Colon (tissue), 2 donors: Measurements from ENCODE around the gene TMPRSS4.

Experiments used
- FAIRE-seq: peaks from 2 replicates; lab custom pipeline; 2012; peaks lifted over from hg19 to GRCh38; lab: Jason Lieb, UNC
- donor health status: control.
- donor health status: control.

The TMPRSS4 gene

DNA sequence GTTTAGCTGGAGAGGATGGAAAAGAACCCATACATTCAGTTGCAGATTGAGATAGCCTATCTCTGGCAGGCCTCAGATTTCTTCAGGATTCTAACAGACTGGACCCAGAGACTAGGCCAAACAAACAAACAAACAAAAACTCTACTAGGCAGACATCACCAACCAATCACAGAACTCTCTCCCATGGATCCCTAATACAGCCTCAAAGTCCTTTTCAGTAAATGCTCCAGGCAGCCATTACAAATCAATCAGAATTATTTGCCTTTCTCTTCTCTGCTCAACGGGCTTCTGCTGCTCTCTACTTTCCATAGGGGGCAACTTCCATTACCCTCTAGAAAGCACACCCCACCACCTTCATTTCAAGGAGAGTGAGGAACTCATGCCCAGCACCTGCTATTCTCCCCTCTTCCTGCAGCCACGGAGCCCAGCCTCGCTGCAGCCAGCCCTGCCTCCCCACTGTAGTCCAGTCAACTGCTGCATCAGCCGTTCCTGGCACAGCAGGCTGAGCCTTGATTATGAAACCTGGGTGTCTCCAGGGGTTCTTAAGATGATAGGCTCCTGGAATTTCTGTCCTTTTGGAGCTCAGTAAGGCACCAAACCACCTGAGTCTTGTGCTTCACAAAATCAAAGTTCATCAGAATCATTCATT is 28.9 kb downstream of the TMPRSS4 start:
- no peak for FAIRE-seq

DNA sequence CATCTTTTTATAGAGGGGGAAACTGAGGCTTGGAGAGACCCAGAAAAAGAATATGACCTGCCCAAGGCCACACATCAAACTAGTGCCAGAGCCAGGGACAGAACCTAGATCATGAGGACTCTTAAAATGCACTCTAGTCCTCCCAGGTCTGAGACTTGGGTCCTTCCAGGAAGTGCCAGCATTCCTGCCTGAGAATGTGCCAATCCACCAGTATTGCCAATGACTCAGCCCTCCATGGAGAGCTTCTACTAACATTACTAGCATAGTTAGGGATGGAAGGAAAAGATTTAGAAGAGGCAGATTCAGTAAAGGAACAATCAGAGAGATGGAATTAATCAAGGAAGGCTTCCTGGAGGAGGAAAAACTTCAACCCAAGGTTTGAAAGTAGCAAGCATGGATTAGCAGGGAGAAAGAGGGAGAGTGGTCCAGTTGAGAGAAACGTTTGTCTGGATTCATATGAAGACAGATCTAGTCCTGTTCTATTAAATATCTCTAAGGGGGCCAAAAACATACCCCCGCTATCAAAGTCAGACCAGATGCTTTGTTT is 30.0 kb downstream of the TMPRSS4 start:
- FAIRE-seq: no peak

DNA sequence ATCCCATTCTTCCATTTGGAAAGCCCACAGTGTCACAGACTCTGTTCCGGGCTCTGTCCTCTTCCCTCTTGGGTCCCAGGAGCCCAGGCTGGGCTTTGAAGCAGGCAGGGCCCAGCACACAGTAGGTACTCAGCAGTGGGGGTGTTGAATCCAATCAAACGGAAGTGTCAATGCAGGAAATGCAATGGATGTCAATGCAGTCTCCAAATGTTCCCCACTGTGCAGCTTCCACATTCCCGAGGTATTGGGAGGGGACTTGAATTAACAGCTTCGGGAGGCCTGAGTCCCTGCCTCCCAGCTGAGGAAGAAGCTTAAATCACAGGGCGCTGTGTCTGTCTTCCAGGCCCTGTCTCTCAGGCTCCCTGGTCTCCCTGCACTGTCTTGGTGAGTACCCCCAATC is 31.6 kb downstream of the TMPRSS4 start:
- no peak for FAIRE-seq

DNA sequence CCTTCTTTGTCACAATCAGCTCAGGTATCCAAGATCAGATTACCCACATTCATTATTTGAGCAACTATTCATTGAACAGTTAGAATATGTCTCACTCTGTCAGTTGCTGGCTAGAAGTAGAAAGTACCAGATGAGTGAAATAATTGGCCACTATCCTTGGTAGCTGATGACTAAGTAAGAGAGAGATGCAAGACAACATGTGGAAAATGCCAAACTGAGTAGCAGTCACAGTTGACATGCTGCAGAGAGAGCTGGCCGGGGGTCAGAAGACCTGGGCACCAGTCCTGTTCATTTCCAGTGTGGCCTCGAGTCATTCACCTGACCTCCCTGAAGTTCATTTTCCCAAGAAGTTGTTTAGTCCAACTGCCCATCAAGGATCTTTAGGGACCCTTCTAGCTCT is 32.4 kb downstream of the TMPRSS4 start:
- no peak for FAIRE-seq

DNA sequence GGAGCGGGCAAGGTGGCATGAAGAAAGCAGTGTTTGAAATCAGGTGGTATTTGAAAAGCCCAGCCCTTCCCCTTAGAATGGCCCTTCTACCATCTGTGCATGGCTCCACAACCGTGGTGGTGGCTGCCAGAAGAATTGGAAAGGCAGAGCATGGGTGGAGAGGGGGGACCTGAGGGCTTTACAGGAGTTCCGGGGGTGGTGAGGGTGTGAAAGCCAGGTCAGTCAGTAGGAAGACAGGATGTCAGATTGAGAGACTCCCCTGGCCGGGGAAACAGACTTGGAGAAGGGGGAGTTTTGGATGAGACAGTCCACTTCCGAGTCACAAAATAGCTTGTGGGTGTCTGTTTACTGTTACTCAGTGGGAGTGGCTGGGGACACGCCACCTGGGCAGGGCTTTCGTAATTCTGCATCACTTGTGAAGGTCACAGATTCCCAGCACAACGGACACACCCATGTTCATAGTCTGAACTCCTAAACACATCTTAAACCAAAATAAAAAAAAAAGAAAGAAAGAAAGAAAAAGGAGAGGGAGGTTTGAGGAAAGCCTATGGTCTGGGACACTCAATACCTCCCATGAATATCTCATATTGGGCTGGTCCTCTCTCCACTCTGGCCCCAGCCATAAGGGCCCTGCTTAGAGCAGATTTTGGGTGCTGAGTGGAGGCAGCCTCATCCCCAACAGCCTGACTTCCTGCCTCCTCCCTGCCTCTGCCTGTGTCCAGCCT is 34.3 kb downstream of the TMPRSS4 start:
- FAIRE-seq: no peak

DNA sequence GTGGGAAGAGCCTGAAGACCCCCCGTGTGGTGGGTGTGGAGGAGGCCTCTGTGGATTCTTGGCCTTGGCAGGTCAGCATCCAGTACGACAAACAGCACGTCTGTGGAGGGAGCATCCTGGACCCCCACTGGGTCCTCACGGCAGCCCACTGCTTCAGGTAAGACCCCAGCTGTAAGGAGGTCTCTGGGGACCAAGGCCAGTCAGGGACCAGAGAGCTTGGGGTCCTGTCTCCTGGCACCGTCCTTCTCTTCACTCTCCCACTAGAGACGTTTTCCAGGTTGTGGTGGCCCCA is 34.8 kb downstream of the TMPRSS4 start:
- no peak for FAIRE-seq

DNA sequence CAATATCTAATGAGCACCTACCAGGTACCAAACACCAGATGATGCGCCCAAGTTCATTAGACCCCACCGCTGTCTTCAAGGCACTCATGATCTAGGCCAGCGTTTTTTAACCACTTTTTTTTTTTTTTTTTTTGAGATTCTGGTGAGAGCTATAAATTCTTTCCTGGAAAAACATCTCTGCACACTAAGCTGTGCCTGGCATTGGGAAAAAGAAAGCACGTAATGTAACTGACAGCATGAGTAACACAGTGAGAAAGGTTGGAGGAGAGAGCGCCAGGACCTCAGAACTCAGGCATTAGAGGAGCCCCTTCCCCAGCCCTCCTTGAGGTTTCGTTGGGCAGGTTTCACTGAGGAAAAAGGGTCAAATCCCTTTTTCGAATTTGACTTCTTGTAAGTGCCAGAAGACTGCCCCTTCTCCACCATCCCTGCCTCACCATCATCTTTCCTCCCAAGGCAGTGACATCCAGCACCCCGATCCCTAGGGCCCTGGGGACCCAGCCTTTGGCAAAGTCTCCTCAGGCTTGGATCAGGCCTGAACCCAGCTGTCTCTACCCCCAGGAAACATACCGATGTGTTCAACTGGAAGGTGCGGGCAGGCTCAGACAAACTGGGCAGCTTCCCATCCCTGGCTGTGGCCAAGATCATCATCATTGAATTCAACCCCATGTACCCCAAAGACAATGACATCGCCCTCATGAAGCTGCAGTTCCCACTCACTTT is 36.0 kb downstream of the TMPRSS4 start:
- FAIRE-seq: no peak

DNA sequence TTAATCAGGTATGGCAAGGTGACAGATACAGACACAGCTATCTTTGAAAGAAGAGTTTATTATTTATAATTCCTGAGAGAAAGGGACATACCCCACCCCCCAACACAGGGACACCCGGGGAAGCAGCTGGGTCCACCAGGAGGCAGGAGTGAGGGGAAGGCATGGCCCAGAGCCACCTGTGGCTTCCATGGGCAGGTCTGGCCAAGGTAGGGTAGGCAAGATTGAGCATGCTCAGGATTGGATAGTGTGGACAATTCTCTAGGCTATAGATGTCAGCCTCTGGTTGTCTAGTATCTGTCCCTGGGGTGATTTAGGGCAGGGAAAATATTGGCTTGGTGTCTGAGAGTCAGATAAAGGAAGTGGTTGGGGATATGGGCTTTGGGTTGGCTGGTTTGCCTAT is 37.4 kb downstream of the TMPRSS4 start:
- no peak for FAIRE-seq

DNA sequence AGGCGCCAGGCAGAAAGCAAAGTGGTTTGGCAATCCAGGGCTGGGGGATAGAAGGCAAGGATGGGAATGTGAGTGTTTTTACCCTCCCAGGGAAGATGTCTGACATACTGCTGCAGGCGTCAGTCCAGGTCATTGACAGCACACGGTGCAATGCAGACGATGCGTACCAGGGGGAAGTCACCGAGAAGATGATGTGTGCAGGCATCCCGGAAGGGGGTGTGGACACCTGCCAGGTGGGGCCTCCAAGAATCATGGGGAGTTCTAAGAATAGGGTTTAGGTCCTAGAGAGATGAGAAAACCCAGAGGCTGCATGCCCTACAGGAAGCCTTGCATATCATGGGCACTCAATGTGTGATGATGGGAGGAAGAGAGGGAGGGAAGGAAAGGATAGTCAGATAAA is 38.2 kb downstream of the TMPRSS4 start:
- FAIRE-seq: no peak

DNA sequence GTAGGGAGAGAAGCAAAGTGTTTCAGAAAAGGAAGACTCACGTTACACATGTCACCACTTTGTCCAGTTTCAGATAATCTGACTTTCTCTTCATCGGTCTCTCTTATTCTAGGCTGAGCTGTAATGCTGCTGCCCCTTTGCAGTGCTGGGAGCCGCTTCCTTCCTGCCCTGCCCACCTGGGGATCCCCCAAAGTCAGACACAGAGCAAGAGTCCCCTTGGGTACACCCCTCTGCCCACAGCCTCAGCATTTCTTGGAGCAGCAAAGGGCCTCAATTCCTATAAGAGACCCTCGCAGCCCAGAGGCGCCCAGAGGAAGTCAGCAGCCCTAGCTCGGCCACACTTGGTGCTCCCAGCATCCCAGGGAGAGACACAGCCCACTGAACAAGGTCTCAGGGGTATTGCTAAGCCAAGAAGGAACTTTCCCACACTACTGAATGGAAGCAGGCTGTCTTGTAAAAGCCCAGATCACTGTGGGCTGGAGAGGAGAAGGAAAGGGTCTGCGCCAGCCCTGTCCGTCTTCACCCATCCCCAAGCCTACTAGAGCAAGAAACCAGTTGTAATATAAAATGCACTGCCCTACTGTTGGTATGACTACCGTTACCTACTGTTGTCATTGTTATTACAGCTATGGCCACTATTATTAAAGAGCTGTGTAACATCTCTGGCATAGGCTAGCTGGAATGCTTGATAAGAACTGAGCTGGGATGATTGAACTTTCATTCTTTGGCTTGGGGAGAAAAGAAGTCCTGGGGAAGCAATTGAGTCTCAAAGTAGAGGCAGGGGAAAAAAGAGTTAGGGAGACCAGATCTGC is 41.1 kb downstream of the TMPRSS4 start:
- FAIRE-seq: no peak

DNA sequence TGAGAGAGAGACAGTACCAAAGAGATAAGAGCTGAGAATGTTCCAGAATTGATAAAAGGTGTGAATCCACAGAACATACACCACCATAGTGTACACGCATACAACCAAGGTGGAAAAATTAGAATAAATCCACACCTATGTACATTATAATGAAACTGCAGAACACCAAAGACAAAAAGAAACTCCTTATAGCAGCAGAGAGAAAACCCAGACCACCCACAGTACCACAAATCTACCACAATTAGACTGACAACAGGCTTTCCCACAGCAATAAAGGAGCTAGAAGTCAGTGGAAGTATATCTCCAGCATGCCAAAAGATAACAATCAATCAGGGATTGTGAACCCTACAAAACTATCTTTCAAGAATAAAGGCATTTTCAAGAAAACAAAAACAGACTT is 43.9 kb downstream of the TMPRSS4 start:
- no peak for FAIRE-seq

DNA sequence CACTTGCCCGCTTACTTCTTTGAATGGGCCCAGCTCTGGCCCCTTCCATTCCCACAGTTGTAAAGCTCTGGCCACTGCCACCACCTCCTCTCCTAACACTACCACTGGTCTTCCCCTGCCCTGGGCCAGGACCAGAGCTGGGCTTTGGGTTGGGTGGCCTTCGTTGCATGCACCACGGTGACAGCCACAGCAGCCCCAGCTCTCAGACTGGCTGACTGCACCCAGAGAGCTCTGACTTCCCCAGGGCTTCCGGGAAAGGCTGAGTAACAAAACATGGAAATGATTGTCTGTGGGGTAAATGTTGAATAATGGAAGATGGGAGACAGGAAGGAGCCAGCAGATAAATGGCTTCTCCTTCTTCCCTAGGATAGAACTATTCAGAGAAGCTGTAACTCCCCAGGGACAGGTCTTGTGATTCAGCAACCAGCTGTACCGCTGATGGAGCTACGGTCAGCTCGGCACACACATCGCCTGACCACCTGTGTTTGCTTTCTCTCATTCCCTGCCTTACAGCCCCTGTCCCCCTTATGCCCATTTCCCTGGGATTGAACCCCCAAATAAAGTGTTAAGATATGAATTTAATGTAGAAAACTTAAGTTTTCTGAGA is 48.2 kb downstream of the TMPRSS4 start:
- no peak for FAIRE-seq

DNA sequence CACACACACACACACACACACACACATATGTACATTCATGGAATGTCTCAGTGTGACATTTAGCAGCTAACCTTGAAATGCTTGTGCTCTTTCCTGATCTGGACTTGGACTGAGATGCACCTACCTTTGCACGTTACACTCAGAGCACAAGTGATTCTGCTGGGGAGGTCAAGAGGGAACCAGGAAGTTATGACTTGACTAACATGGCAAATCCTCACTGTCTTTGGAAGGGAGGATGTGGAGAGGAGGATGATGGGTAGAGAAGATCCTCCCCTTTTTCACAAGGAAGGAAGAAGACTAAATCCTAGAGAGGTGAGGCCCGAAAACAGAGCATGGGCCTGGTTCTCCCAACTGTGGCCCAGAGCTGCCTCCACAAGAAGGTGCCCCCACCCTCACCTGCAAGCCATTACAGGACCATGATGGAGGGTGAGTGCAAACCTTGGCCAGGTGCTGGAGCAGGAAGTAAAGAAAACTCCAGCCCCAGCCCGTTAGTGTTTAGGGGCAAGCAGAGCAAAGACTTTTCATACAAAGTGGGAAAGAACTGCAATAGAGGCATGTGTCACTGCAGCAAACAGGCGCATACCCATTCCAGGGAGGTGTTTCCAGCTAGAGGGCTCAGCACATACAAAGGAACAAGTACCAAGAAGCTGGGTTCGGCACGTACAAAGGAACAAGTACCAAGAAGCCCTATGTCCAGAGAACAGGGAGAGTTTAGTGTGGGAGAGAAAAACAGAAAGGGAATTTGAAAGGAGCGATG is 49.4 kb downstream of the TMPRSS4 start:
- no peak for FAIRE-seq

DNA sequence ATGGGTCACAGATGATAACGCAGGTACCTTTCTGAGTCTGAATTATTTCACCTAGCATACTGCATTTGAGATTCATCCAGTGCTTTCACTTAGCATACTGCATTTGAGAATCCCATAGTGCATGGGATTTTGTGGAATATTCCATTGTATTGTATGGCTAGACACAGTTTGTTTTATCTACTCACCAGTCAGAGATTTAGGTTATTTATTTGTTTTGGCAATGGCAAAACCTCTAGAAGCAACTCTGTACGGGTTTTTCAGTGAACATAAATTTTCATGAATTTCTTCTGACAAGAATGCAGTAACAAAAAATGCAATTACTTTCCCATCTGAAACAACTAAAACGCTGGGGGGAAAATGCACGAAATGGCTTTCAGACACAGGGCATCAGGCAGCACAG is 51.4 kb downstream of the TMPRSS4 start:
- FAIRE-seq: no peak

DNA sequence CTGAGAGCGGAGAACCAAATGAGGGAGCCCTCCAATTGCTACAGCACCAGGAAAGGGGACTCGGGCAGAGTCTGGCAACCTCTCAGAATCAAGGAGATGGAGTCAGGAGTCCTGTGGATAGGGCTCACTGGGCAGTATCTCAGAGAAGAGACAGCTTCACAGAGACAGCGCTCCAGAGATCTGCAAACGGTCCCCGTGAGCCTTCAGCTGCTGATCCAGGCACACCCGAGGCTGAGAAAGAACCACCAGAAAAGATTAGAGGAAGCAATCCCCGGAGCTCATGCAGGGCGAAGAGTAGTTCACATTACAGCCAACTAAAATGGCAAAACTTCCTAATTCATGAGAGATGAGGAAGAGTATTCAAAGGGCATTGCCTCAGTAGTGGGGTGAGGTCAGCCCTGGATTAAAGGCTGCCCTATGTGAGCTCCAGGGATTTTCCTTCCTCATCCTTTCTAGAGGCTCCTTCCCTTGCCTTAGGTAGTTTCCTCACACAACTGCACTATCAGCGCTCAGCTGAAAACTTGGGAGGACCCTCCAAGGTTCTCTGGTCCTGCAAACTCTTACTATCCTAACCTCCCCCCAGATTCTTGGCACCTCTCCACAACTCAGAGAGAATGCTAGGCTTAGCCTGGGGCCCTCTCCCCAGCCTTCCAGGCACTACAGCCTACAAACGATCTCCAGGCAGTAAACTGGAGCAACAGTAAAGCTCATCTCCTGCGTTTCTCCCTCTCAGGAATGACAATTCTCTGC is 52.0 kb downstream of the TMPRSS4 start:
- no peak for FAIRE-seq

DNA sequence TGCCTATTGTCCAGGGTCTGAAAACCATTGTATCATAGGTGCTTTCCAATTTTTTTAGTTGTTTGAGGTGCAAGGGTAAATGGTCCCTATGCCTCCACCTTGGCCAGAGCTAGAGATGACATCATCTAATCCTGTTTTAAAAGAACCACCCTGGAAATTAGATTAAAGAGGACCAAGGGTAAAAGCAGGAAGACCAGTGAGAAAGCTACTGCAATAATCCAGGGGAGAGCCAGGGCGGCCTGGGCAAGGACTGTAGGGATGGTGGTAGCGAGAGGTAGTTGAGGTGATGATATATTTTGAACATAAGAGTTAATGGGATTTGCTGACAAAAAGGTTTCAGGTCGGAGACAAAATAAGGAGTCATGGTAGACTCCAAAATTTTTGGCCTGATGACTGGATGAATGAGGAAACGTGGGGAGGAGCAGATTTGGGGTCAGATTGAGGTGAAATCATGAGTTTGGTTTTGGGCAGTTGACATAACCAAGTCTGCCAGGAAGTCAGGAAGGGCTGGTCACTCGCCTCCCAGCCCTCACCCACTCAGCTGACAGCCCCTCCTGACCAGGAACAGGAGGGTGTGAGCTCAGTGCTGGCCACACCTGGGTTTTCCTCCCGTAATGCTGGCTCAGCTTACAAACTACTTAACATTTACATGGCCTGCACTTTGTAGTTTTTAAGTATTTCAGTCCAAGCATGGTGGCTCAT is 52.7 kb downstream of the TMPRSS4 start:
- no peak for FAIRE-seq

DNA sequence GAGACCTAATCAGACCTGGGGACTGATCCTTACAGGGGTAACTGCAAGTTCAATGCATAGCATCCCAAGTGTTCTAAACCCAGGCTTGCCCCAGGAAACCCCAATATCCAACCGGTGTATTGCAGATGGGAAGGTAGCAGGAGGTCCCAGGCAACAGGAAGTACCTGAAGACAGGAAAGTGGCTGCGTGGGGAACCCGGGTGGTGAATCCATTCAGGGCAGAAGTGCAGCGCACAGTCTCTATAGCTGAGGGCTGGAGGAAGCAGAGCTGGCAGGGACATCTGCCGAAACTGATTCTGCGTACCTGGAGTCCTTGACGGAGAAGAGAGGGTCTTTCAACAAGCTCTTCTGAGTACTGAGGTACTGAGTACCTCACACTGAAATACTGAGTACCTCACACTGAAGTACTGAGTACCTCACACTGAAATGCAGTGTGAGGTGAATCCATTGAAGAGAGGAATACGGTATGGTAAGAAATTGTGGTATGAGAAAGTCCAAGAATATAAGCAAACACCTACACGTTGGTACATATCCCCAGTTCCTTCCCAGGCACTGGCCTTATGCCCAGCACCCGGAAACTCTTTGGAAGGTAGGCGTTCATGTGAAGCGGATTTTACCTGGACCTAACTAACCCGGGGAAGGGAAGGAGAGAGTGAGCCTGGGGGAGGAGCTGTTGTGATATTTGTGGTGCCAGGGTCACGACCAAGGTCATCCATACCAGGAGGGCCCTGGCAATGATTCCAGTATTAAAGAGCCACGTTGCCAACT is 55.7 kb downstream of the TMPRSS4 start:
- FAIRE-seq: no peak

DNA sequence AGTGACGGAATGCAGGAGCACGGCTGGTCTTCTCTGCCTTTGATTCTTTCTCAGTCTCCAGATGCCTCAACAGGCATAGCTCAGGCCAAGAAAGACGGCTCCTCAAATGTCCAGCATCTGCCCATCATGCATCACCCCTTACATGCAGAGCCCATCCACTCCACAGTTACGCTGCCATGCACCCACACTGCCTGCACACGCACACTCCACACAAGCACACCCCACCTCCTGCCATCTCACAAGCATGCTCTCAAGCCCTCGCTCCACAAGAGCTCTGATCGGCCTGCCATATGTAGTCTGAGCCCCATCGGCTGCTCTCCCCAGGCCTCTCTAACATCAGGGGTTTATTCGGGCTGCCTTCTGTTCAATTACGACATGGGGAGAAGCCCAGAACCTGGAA is 56.9 kb downstream of the TMPRSS4 start:
- no peak for FAIRE-seq
